Body of pancreas (tissue), 4 donors: ENCODE results near the gene NSUN4.

Experiments used
- POLR2A ChIP-seq, 3 donors: fragments of 450-650 bp; IDR thresholded peaks; one replicate each; pipeline ENCODE4 v1.6.1; 2016; ENCODE audit warnings: antibody characterized with exemption in 3 of 3, mild to moderate bottlenecking in 2 of 3
- TF ChIP-seq, protein P1 (sequence below), 7 experiments: fragments of 450-650 bp in 4 of 7; fragments of 200-600 bp in 3 of 7; sonication (generic) in 3 of 7; IDR thresholded peaks; one replicate each; pipeline ENCODE4 v1.5.1; 2016 to 2019; ENCODE audit warnings: antibody characterized with exemption in 7 of 7

DNA sequence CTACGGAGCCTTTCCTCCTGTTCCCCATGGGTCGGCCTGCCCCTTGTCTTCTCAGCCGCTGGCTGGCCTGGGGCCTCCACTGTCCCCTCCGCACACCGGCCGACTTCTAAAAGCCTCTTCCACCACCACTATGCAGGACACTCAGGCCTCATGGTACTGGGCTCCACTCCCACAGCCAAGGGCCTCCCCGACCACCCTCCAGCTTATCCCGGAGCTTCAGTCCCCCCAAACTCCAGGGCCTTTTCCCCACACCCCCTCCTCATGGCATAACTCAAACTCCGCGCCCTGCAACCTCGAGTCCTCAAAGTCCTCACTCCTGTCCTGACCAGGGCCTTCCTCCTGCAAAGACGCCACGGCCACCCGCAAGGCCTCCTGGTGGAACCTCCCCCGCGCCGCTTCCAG lies 39.2 kb upstream of the NSUN4 start:
- TF ChIP-seq, protein P1, sequence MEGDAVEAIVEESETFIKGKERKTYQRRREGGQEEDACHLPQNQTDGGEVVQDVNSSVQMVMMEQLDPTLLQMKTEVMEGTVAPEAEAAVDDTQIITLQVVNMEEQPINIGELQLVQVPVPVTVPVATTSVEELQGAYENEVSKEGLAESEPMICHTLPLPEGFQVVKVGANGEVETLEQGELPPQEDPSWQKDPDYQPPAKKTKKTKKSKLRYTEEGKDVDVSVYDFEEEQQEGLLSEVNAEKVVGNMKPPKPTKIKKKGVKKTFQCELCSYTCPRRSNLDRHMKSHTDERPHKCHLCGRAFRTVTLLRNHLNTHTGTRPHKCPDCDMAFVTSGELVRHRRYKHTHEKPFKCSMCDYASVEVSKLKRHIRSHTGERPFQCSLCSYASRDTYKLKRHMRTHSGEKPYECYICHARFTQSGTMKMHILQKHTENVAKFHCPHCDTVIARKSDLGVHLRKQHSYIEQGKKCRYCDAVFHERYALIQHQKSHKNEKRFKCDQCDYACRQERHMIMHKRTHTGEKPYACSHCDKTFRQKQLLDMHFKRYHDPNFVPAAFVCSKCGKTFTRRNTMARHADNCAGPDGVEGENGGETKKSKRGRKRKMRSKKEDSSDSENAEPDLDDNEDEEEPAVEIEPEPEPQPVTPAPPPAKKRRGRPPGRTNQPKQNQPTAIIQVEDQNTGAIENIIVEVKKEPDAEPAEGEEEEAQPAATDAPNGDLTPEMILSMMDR (IDR thresholded peaks at IDR 0.05), result no peak
- TF ChIP-seq POLR2A (IDR thresholded peaks at IDR 0.05), result no peak
